GM12874 (cell line): ENCODE data around the gene DIO3.

Experiments used
- CTCF ChIP-seq: IDR thresholded peaks from 2 replicates; pipeline ENCODE4 v1.5.1; 2011; ENCODE audit warnings: low read depth, mild to moderate bottlenecking, control low read depth, low read length, moderate library complexity; ENCODE audit not compliant: insufficient read depth

DIO3 gene

GRCh38 chr14:101543814-101544213 is 17.5 kb upstream of the DIO3 start:
- TF ChIP-seq CTCF: no peak

DNA sequence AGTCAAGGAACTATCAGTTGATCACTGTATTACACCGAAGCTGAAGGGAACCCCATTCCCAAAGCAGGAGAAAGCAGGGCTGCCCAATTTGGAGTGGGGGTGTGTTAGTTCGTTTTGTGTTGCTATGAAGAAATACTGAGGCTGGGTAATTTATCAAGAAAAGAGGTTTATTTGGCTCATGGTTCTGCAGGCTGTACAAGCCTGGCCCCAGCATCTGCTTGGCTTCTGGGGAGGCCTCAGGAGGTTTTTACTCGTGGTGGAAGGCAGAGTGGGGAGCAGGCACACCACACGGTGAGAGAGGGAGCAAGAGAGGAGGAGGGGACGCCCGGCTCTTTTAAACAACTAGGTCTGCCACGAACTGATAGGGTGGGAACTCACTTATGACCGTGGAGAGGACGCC is 16.7 kb upstream of the DIO3 start:
- no peak for TF ChIP-seq CTCF

DNA sequence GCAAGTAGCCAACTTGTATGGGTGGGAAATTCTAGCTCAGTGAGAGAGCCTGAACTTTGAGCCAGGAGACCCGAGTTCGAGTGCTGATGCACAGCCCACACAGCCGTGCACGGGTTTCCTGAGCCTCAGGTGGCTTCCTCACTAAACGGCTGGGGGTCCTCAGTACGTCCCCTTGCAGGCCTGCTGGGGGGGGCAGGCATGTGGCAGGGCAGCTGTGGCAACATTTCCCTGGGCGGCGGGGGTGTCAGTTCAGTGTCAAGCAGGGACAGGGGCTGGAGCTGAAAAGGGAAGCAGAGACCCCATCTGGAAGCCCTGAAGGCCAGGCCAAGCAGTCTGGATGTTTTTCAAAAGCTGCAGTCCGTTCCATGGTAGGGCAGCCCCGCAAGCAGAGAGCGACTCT is 14.6 kb upstream of the DIO3 start:
- TF ChIP-seq CTCF: no peak

- no peak for TF ChIP-seq CTCF
These were observed 14.1 kb upstream of the DIO3 start for GRCh38 chr14:101547107-101547738.

- no peak for TF ChIP-seq CTCF
These were observed 13.2 kb upstream of the DIO3 start for GRCh38 chr14:101547961-101548669.

- TF ChIP-seq CTCF: no peak
These were observed 12.6 kb upstream of the DIO3 start for GRCh38 chr14:101548710-101549109.

DNA sequence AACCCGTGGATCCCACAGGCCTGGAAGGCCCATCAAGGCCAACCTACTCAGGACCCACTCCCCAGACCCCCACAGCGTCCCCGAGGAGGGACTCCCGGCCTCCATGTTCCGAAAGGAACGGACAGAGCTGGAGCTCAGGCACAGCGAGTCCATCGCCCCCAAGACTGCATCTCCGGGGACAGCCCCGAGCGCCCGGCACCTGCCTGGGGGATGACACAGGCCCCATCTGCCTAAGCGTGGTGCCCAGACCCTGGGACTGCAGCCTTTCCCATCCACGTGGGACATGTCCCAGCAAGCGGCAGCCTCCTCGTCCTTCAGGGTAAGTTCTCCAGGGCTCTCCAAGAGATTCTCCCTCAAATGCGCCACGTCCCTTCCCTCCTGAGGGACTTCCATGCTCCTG is 12.1 kb upstream of the DIO3 start:
- no peak for TF ChIP-seq CTCF
